CD4-positive, alpha-beta T cell treated with Interleukin-21 for 1 hour (primary cell): ENCODE measurements around the gene LPAR2.
"Not testable (repeated sequence)": the region's sequence is repeated elsewhere in the genome, so short reads cannot be mapped to it uniquely, and the experiment has no call there.

Experiments
- DNase-seq: peaks from one replicate; pipeline ENCODE4 v3.0.0-alpha.2; 2020

LPAR2 gene

GRCh38 chr19:19627621-19628500 lies at the start of gene LPAR2:
Gene LPAR2 (minus strand): TSS chr19:19628220. CDS start chr19:19627275, 945 bp downstream.
- DNase-seq = peak; percentile 84

GRCh38 chr19:19677579-19677978 lies 49.6 kb upstream of the LPAR2 start:
- DNase-seq = no peak

GRCh38 chr19:19674315-19674714 lies 46.3 kb upstream of the LPAR2 start:
- DNase-seq = no peak

- no peak for DNase-seq
These were observed 44.8 kb upstream of the LPAR2 start for GRCh38 chr19:19672816-19673215.

- no peak for DNase-seq
These were observed 42.1 kb upstream of the LPAR2 start for GRCh38 chr19:19670070-19670551.

DNA sequence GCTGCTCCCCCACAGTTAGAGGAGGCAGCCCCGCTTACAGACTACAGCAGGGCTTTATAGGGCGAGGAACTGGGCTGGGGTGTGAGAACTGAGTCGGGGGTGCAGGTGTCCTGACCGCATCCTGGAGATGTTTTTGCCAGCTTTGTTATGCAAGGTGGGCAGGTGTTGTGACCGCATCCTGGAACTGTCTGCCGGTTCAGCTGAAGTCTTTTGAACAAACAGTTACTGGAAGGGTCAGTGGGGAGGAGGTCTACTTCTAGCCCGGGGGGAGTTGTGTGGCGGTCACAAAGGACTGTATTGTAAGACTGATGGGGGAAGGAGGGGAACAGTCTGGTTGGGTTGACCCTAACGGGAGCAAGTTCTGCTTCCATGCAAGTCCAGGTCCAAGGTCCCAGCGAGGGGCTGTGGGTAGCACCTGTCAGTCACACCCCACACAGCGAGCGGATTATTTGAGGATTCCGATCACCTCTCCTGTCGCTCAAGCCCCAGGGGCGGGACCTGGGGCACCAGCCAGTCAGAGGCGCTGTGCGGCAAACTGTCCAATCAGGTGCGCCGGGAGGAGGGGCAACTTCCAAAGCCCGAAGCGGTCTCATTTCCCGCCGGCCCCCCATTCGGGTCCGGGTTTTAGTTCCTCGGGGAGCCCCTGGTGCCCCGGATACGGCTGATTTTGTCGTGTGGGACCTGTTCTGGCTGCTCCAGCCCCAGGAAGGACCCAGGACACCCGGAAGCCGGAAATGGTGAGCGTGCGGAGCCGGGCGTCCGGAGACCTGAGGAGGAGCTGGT lies 40.4 kb upstream of the LPAR2 start, which contains the start of gene ZNF101:
Gene ZNF101, plus strand, starts transcription at position 610 of the 783 bp plus-strand sequence. Its CDS starts 125 bp downstream, at position 735.
- peak; percentile 96 for DNase-seq

DNA sequence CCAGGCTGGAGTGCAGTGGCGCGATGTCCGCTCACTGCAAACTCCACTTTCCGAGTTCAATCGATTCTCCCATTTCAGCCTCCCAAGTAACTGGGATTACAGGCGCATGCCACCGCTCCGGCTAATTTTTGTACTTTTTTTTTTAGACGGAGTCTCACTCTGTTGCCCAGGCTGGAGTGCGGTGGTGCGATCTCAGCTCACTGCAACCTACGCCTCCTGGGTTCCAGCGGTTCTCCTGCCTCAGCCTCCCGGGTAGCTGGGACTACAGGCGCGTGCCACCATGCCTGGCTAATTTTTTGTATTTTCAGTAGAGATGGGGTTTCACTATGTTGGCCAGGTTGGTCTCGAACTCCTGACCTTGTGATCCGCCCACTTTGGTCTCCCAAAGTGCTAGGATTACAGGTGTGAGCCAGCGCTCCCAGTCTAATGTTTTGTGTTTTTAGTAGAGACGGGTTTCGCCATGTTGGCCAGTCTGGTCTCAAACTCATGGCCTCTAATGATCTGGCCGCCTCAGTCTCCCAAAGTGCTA lies 37.5 kb upstream of the LPAR2 start:
- DNase-seq = not testable (repeated sequence)

GRCh38 chr19:19663256-19664120 lies 35.5 kb upstream of the LPAR2 start, which contains the start of gene ATP13A1:
Gene ATP13A1 (minus strand): TSS chr19:19663676. CDS start chr19:19663666, 10 bp downstream.
- peak; percentile 97 for DNase-seq

DNA sequence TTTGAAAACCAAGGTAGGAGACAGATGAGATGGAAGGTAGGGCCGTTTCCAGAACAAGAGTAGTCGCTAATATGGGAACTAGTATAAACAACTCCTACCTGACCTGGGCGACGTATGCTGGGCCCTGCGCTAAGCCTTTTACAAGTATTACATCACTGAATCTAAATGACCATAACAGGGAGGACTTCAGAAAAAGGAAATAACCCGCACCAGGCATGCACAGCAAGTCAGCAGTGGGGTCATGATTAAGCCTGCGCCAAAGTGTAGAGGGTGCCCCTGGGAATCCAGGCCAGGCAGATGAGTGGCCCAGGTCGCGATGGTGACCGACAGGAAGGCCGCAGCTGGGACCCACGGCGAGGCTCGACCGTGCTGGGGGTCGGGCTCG lies 34.8 kb upstream of the LPAR2 start:
- DNase-seq = no peak

- no peak for DNase-seq
These were observed 34.3 kb upstream of the LPAR2 start for GRCh38 chr19:19662344-19662743.

GRCh38 chr19:19661675-19662251 lies 33.7 kb upstream of the LPAR2 start:
- peak; percentile 75 for DNase-seq

DNA sequence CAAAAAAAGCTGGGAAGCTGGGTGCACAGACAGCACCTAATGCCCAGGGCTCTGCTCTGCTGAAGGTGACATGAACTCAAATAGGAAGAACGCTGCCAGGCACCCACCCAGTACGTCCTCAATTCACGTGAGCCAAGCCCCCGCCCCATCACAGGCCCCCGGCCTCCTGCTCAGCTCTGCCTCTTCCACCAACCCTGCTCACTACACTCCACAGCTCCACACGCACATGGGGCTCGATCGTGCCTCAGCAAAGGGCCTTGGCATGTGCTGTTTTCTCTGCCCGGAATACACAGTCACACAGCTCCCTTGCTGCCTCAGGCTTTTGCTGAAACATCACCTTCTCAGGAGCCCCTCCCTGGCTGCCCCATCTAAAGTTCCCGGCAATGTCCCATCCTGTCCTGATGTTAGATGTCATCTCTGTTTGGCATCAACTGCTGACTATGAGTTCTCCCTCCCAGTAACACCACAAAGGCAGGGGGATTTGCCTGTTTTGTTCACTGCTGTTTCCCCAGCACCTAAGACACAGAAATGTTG lies 33.2 kb upstream of the LPAR2 start:
- DNase-seq = no peak

DNA sequence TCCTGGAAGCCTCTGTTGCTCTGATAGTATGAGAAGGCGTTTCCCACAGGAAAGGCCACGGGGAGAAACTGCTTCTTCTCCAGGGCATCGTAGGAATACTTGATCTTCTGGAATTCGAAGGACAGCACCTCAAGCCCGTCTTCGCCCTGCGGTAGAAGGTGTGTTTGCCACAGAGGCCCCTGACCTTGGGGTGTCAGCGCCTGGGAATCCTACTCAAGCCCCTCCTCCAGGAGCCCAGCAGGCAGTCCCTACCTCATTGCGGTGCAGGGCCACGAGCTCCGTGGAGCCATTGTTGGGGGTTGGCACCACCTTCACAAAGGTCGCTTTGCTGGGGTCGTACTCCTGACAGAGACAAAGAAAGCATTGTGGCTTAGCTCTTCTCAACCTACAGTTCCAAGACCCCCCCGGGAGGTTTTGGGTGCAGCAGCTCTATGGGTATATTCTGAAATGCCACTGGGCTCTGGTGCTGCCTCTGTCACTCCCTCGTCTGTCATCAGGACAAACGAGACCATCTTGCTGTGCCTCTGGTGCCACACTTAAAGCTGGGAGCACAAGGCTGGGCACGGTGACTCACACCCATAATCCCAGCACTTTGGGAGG lies 31.7 kb upstream of the LPAR2 start:
- no peak for DNase-seq

DNA sequence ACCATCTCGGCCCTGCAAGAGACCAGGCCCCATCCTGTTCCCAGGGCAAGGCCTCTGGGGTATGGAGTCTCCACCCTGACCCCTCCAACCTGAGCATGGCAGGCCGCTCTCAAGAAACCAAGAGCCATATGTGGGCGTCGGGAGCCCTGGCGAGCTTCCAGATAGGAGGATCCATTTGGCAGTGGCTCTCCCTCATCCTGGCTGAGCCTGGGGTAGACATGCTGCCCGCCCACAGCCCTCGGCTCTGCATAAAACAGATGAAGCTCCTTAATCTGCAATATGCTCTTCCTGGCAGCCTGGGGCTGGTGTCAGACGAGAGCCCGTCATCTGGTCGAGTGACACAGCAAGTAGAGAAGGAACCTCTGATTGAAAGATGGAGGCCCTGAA lies 29.4 kb upstream of the LPAR2 start:
- DNase-seq = no peak

GRCh38 chr19:19656451-19657396 lies 28.7 kb upstream of the LPAR2 start:
- DNase-seq = no peak

DNA sequence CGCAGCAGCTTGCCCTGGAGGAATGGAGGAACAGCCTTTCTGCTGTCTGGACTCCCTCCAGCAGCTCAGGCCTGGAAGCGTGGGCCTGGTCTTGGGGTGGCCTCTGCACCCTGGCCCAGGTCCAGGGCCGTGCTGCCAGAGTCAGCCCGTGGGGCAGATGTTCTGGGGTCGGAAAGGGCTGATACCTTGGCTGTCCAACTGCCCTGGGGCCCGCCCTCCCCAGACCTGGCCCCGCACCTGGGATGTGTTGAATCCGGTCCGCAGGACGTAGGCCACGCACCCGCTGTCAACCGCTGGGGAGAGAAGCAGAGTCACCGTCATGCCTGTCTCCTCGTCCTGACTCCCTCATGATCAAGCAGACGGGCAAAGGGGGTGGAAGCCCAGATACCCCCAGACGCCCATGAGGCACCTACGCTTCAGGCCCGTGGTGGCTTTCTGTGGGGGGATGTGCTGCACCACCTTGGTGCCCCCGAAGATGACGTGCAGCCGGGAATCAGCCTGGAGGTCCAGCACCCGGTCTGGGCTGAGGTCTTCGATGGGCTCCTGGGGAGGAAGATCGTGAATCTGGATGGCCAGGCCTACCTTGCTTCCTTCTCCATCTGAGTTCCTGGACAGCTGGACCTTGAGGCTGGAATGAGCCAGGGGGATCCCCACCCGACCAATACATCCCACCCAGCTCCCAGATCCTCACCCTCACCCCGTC lies 27.8 kb upstream of the LPAR2 start:
- DNase-seq = no peak

DNA sequence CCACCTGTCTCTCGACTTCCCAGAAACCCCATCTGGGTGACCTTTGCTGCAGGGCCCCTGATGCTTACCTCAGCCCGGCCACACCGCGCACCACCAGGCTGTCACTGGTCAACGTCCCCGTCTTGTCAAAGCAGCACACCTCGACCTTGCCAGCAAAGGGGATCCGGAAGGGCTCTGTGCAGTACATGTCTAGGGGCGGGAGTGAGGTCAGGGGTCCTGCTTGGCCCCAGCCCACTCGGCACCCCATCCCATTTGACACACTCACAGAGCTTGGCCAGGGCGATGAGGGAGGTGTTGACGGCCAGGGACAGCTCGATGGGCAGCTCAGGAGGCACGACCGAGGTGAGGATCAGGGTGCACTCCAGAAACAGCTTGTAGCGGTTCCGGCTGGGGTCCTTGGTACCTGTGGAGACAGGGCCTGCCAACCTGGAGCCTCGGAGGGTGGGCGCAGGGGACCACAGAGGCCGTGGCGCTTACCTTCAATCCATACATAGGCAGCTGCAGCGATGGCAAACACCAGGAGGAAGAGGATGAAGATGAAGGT lies 27.1 kb upstream of the LPAR2 start:
- DNase-seq = no peak

DNA sequence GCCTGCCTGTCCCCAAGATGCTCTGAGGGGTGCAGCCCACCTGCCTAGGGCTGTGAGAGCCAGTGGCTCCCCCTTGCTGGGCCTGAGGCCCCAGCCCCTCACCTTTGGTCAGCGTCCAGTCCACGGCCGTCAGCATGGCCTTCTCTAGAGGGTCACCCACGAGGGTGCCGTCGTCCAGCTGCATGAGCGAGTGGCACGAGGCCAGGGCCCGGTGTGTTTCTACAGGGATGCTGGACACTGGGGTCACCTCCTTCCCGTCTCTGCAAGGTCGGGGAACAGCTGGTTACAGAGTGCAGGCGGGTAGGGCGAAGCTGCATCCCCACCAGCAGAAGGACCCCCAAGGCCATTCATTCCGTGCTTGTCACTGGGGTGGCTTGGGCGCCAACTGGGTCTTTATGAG lies 26.4 kb upstream of the LPAR2 start:
- DNase-seq = no peak

- no peak for DNase-seq
These were observed 25.7 kb upstream of the LPAR2 start for GRCh38 chr19:19653597-19654147.
